MV-4-11 (cell line): ENCODE measurements around the gene AHDC1.
"Not testable (repeated sequence)": the region's sequence is repeated elsewhere in the genome, so short reads cannot be mapped to it uniquely, and the experiment has no call there.

Source experiments
- DNase-seq: peaks from one replicate; lab custom pipeline; 2025; lab: John Stamatoyannopoulos, UW

The AHDC1 gene

GRCh38 chr1:27633298-27633610, 29.3 kb upstream of the AHDC1 start:
- no peak for DNase-seq

DNA sequence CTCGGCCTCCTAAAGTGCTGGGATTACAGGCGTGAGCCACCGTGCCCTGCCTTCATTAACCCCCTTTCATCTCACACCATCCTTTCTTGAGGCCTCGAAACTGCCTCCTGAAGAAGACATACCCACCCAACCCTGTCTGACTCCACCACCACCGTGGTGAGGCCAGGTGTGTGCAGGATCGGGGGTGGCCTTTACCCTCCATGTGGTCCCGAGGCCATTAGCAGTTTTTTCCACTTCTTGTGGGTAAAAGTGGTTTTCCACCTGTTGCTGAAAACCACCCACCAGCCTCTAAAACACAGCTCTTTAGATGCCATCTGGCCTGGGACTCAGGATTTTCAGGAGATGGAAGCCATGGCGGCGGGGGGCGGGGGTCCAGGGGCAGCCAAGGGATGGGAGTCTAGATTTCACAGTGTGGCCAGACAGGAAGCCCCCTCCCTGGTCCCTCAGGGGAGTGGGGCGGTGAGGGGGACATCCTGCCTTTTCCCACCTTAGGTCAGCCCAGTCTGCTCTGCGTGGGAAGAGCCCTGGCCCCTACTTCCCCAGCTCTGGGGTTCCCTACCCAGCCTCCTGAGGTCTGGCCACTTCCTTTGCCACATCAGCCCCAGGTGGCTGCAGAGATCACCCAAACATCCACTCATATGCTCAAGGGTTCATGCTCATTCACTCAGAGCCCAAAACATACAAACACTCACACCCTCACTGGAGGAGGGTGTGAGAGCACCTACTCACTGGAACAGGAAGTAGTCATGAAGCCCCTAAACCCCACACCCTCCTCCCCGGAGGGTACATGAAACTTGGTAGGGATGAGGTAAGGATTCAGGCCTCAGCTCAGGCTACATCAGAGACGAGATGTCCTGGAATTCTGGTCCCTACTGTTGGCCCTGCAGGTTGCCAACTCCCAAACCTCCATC, 28.7 kb upstream of the AHDC1 start:
- peak; percentile 71 for DNase-seq

GRCh38 chr1:27630859-27631491, 27.0 kb upstream of the AHDC1 start:
- DNase-seq = peak; percentile 47

- DNase-seq = no peak
Measured at GRCh38 chr1:27628712-27629111, 24.8 kb upstream of the AHDC1 start.

GRCh38 chr1:27627733-27628132, 23.8 kb upstream of the AHDC1 start:
- not testable (repeated sequence) for DNase-seq

GRCh38 chr1:27627061-27627460, 23.1 kb upstream of the AHDC1 start:
- no peak for DNase-seq

GRCh38 chr1:27626031-27626935, 22.3 kb upstream of the AHDC1 start:
- peak; percentile 96 for DNase-seq

DNA sequence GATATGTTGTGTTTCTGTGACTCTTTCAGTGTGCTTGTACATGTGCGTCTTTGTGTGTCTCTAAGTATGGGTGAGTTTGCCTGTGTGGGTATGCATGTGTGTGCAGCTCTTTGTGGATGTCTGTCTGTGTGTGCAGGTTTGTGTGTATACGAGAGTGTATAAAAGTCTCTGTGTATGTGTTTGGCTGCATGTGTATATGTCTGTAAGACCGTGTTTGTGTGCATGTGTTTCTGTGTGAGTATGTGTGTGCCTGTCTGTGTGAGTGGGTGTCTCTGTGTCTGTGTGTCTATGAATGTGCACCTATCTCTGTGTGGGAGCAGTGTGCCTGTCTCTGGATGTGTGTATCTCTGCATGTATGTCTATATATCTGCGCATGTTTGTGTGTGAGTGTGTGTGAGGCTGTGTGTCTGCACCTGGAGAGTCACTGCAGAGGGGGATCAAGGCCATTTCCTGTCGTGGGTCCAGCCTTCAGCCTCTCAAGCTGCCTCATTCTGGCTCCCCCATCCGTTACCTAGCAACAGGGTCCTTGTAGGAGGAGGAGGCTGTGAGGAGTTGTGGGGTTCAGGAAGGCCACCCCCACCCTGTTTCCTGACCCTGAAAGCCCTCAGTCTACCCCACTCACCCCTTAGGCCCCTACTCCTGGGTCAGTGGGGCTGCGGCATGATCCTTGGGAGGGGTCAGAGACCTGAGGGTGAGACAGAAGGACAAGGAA, 20.7 kb upstream of the AHDC1 start:
- no peak for DNase-seq

GRCh38 chr1:27623327-27624212, 19.6 kb upstream of the AHDC1 start:
- peak; percentile 51 for DNase-seq

DNA sequence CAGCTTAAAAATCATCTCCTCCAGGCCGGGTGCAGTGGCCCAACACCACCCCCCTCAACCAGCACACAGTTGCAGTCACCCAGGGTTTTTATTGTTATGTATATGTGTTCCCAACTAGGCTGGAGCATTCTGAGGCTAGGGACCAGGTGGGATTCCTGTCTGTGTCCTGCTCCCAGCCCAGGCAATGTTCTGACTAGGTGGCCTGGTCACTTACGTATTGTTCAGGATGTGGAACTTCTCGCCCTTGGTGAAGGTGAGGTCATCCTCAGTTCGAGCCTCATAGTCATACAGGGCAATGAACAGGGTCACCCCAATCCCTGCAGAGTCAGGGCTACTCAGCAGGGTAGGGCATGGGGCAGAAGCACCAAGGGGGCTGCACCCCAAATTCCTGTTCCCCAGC, 18.9 kb upstream of the AHDC1 start:
- DNase-seq = no peak

DNA sequence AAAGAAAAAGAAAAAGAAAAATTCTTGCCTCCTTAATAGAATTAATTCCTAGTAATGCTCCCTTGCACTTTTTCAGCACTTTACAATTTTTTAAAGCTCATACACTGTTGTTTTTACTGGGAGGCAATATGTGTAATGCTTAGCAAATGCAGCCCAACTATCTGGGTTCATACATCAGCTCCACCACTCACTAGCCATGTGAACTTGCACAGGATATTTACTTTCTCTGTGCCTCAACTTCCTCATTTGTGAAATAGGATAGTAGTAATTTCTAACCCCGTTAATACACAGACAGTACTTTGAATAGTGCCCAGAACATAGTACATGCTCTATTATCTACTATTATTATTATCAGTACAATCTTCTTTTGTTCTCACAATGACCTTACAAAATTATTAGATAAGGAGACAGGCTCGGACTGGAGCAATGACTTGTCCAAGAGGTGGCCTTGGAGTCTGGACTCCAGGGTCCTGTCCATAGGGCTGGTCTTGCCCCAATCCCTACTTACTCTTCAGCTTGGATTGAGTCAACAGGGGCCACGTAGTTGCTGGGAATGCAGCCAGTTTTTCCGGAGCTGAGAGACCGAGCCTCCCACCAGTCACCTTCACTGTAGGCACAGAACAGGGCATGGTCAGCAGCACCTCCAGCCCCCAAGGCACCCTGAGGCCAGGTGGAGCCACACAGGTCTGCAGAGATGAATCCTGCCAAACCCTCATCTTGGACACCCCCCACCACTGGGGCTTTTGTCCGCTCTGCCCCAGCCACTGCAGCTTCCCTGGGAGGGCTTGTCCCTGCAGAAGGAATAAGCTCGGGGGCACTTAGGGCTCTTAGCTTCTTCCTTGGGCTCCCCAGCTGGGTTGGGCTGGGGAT, 17.3 kb upstream of the AHDC1 start:
- no peak for DNase-seq

GRCh38 chr1:27619782-27620438, 16.0 kb upstream of the AHDC1 start:
- DNase-seq = not testable (repeated sequence)

DNA sequence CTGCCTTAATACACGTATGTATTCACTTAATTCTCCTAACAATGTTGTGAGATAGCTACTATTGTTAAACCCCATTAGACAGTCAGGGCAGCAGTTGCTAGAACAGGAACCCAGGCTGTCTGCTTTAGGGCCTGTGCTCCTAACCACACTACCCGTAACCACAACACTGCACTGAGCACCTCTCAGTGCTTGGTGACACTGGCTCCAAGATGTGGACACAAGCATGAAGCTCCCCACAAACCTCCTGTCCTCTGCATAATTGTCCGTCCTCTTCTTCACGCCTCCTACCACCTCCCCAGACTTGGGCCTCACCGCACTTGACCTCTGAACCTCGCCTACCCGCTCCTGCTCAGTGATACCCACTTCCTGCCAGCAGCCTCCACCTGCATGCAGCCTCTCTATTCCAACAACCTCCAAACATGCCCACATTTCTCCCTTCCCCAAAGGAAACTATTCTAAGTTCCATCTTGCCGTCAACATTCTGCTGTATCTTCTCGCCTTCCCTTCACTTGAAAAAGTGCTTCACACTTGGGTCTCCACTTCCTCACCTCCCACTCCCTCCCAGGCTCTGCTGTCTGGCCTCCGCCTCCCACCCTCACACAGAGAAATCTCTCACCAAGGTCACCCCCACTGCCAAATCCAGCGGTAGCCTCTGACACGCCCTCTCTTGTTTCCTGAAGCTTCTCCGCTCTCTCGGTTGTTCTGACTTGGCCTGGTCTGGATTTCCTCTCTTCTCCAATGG, 14.6 kb upstream of the AHDC1 start:
- DNase-seq = peak; percentile 89

DNA sequence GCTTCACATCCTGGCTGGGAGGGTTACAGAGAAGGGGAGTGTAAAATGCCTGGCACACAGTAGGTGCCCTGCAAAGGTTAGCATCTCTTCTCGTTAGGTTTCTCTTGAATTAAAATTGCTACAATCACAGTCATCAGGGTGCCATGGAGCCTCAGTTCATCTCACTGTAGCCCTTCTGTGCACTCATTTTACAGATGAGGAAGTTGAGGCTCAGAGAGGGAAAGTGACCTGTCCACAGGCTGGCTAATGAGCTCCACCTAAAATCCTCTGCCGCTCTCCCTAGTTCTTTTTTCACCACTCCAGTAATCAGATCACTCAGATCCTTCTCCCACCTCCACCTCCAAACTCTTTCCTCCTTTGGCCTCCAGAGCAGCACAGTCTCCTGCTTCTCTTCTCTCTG, 13.5 kb upstream of the AHDC1 start:
- DNase-seq = no peak

DNA sequence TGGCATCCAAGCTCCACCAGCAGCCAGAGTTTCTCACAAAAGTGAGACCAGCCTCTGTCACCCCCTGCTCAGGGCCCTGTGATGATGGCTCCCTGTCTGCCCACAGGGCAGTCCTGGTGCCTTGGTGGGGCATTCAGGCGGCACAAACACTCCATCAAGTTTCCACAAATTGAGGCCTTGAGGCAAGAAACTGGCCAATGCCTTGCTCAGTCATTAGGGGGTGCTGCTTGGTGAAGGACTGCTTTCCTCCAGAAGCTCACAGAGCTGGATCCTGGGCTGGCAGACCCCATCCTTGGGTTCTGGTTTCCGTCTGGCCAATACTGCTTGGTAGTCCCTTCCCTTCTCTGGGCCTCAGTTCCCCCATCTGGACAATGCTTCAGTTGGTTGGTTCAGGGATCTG, 12.5 kb upstream of the AHDC1 start:
- DNase-seq = no peak

DNA sequence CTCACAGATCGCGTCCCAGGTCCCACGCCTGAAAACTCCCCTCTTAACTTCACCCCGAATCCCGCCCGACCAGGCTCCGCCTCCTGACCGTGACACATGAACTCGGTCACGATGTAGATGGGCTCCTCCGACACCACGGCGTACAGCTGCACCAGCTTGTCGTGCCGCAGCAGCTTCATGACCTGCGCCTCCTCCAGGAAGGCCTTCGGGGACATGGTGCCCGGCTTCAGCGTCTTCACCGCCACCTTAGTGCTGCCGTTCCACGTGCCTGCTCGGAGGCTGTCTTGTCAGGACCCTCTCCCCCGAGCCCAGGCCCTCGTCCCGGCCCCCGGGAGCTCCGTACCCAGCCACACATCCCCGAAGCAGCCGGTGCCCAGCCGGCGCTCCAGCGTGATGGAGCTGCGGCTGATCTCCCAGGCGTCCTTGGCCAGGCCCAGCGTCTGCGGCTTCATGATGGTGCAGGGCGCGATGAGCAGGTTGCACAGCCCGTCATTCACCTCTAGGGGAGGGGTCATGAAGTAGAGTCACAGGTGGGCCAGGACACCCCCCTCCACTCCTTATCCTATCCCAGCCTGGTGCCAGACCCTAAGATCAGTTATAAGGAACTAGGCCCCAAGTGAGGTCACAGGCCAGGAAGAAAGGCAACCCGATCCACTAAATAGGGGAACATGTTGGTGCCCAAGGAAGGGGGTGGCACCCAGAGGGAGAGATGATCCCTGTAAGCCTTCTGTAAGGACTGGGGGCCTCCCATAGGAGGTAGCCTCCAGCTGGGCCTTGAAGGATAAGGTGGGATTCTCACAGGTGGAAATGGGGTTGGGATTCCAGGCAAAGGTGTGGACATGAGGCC, 11.6 kb upstream of the AHDC1 start:
- DNase-seq = no peak

DNA sequence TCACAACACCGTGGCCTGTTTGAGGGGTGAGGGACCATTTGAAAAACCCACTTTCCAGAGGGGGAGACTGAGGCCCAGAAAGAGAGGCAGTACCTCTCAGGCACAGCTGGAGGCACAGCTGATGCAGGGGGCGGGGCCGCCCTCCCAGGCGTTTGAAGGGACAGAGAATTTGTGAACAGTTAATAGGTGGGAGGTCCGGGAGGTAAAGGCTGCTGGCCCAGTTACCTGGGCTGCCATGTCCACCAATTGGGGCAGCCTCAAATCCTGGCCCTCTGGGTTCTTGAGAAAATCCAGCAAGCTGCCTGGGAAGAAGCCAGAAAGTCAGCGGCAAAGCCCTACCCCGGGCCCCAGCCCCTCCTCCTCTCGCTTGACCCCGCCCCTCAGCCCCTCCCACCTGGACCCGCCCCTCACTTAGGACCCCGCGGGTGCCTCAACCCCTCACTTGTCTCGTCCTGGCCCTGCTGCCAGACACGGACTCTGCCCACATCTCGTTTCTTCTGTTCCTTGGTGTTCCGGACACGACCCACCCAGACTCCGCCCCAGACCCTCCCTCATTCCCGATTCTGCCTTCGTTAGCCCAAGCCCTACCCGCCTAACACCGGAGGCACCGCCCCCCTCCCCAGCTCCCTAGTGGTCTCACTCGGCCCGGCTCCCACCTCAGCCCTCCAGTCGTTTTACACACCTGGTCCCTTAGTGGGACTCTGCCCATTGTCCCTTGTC, 10.8 kb upstream of the AHDC1 start:
- no peak for DNase-seq
